ENCODE measurements around the gene RAB34. TPM values are rescaled to one million over a fixed set of nuclear protein-coding genes. Genes with fewer than 3 reads are reported as not detected.

The RAB34 gene
- total and polyA plus RNA-seq, 2 experiments from 2014 or later, result 277 to 476 TPM

DNA sequence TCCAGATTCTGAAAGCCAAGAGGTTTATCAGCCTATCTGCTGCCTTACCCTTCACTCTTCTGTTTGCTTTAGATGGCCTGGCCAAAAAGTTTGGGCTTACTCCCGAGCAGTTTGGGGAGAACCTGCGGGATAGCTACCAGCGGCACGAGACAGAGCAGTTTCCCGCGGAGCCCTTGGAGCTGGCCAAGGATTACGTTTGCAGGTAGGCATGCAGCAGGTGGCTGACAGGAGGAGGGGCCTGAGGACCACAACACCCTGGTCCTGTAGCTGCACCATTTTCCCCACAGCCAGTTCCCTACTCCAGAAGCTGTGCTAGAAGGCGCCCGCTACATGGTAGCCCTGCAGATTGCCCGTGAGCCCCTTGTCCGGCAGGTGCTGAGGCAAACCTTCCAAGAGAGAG is 35.0 kb downstream of the RAB34 start:
- Histone ChIP-seq H3K27ac (no peak overlapping the region), H3K9me3 (ENCODE audit: low read depth) (no peaks in the 10 kb centered on the region), H3K4me3 (no peak overlapping the region), H3K9me2 (ENCODE audit: insufficient read depth) (no peaks in the 10 kb centered on the region), H4K20me1 (ENCODE audit: insufficient read depth) (0 out of 2 replicates have a peak, but pooled peaks cover 4% of the 10 kb centered on the region), H3K9ac (no peak overlapping the region), H3K4me1 (ENCODE audit: insufficient read depth) (no peaks in the 10 kb centered on the region), H3K4me2 (ENCODE audit: unreplicated experiment) (no peak overlapping the region), H3K36me3 (ENCODE audit: low read depth) (peaks cover 75% of the 10 kb centered on the region), H2AFZ (no peak overlapping the region), H3K27me3 (replicated peaks; ENCODE audit: insufficient read depth) (no peaks in the 10 kb centered on the region), H3F3A (ENCODE audit: insufficient read depth) (no peaks in the 10 kb centered on the region), H3K79me2 (ENCODE audit: insufficient read depth) (no peaks in the 10 kb centered on the region)
- DNase-seq, result no peak
- no peak for TF ChIP-seq EZH2phosphoT487 (IDR thresholded peaks at IDR 0.05; ENCODE audit: insufficient read depth, low read depth)
- TF ChIP-seq EZH2 (IDR thresholded peaks at IDR 0.05; ENCODE audit: insufficient read depth, poor library complexity, severe bottlenecking), result no peak
- in situ Hi-C loops (cut with MboI), result no loop called here
- WGBS, 2 experiments (ENCODE audit: low coverage in 1 of 2, low lambda C conversion rate in 2 of 2, missing lambda C conversion rate in 2 of 2), result 96 to 97% methylated on average over 11 of the region's 11 CpGs

DNA sequence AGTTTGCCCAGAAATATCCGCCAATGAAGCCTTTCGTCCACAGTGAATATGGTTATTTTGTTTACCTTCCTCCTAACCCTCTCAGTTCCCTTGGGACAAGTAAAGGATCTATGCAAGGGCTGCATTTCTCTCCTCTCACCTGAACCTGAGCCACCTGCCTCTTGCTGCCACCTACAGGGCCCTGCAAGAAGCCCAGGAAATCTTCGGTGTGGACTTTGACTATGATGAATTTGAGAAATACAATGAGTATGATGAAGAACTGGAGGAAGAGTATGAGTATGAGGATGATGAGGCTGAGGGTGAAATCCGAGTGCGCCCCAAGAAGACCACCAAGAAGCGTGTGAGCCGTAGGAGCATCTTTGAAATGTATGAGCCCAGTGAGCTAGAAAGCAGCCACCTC is 41.7 kb downstream of the RAB34 start:
- TF ChIP-seq EZH2 (IDR thresholded peaks at IDR 0.05; ENCODE audit: insufficient read depth, poor library complexity, severe bottlenecking), result no peak
- TF ChIP-seq EZH2phosphoT487 (IDR thresholded peaks at IDR 0.05; ENCODE audit: insufficient read depth, low read depth), result no peak
- DNase-seq, result no peak
- Histone ChIP-seq H4K20me1 (ENCODE audit: insufficient read depth) (no peaks in the 10 kb centered on the region), H3F3A (ENCODE audit: insufficient read depth) (no peaks in the 10 kb centered on the region), H3K9me3 (ENCODE audit: low read depth) (no peaks in the 10 kb centered on the region), H3K79me2 (ENCODE audit: insufficient read depth) (peaks cover 30% of the 10 kb centered on the region), H3K9ac (no peak overlapping the region), H3K36me3 (ENCODE audit: low read depth) (peaks cover 82% of the 10 kb centered on the region), H2AFZ (no peak overlapping the region), H3K27me3 (replicated peaks; ENCODE audit: insufficient read depth) (no peaks in the 10 kb centered on the region), H3K27ac (no peak overlapping the region), H3K4me1 (ENCODE audit: insufficient read depth) (no peaks in the 10 kb centered on the region), H3K4me2 (ENCODE audit: unreplicated experiment) (no peak overlapping the region), H3K4me3 (no peak overlapping the region), H3K9me2 (ENCODE audit: insufficient read depth) (no peaks in the 10 kb centered on the region)
- WGBS, 2 experiments (ENCODE audit: low coverage in 1 of 2, low lambda C conversion rate in 2 of 2, missing lambda C conversion rate in 2 of 2), result 98% methylated on average over 7 of the region's 7 CpGs
- in situ Hi-C loops (cut with MboI), result no loop called here

DNA sequence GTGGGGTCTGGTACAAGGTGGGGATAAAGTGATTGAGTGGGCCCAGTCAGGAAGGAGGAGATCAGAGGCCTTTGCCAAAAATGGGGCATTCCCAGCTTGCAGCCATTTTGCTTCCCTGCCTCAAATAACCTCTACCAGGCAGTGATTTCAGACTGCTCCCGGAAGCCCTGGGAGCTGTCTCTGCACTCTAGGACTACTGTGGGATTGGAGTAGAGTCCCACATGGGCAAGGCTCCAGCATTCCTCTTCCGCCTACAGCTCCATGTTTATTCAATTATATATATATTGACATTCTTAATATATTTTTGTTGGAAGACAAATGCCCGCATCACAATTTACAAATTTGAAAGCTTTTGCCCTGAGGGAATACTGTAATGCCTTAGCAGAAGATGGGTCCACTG is 42.2 kb downstream of the RAB34 start:
- no peak for TF ChIP-seq EZH2 (IDR thresholded peaks at IDR 0.05; ENCODE audit: insufficient read depth, poor library complexity, severe bottlenecking)
- no peak for TF ChIP-seq EZH2phosphoT487 (IDR thresholded peaks at IDR 0.05; ENCODE audit: insufficient read depth, low read depth)
- DNase-seq, result peak; percentile 24
- 69 to 74% methylated on average over 3 of the region's 3 CpGs for WGBS, 2 experiments (ENCODE audit: low coverage in 1 of 2, low lambda C conversion rate in 2 of 2, missing lambda C conversion rate in 2 of 2)
- Histone ChIP-seq H4K20me1 (ENCODE audit: insufficient read depth) (no peaks in the 10 kb centered on the region), H3K9ac (no peak overlapping the region), H3K4me3 (no peak overlapping the region), H3K27me3 (replicated peaks; ENCODE audit: insufficient read depth) (no peaks in the 10 kb centered on the region), H3K79me2 (ENCODE audit: insufficient read depth) (peaks cover 35% of the 10 kb centered on the region), H3K4me1 (ENCODE audit: insufficient read depth) (no peaks in the 10 kb centered on the region), H3K4me2 (ENCODE audit: unreplicated experiment) (no peak overlapping the region), H3F3A (ENCODE audit: insufficient read depth) (no peaks in the 10 kb centered on the region), H3K27ac (no peak overlapping the region), H3K36me3 (ENCODE audit: low read depth) (peaks cover 82% of the 10 kb centered on the region), H3K9me3 (ENCODE audit: low read depth) (no peaks in the 10 kb centered on the region), H2AFZ (no peak overlapping the region), H3K9me2 (ENCODE audit: insufficient read depth) (no peaks in the 10 kb centered on the region)
- in situ Hi-C loops (cut with MboI), result no loop called here

DNA sequence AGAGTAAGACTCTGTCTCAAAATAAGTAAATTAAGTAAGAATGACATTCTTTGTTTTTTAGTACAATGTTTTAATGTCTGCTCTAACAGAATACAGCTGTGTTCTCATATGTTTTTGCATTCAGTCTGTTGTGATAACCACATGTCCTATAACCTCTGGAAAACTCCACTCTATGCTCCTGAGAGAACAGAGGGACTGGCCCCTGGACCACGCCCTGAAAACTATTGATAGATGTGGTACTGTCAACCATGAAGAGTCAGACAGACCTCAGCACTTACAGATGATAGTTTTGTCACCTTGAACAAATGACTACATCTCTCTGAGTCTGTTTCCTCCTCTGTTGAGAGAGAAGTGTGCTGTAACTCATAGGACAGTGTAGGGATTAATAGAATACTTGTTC is 47.8 kb downstream of the RAB34 start:
- H3K79me2 ChIP-seq (ENCODE audit: insufficient read depth), result peaks cover 82% of the 10 kb centered on the region
- H3K9ac ChIP-seq, result no peak overlapping the region
- in situ Hi-C loops (cut with MboI), result no loop called here

More for the DNA sequence above, 47.8 kb downstream of the RAB34 start:
- Histone ChIP-seq H4K20me1 (ENCODE audit: insufficient read depth) (peaks cover 7% of the 10 kb centered on the region; the same call in 1 of the 2 replicates), H3F3A (ENCODE audit: insufficient read depth) (0 out of 2 replicates have a peak, but pooled peaks cover 5% of the 10 kb centered on the region), H3K36me3 (ENCODE audit: low read depth) (peaks cover 53% of the 10 kb centered on the region), H2AFZ (no peak overlapping the region), H3K27ac (no peak overlapping the region), H3K27me3 (replicated peaks; ENCODE audit: insufficient read depth) (no peaks in the 10 kb centered on the region), H3K4me1 (ENCODE audit: insufficient read depth) (no peaks in the 10 kb centered on the region), H3K9me2 (ENCODE audit: insufficient read depth) (no peaks in the 10 kb centered on the region), H3K4me2 (ENCODE audit: unreplicated experiment) (no peak overlapping the region), H3K9me3 (ENCODE audit: low read depth) (no peaks in the 10 kb centered on the region), H3K4me3 (no peak overlapping the region)
- TF ChIP-seq EZH2phosphoT487 (IDR thresholded peaks at IDR 0.05; ENCODE audit: insufficient read depth, low read depth) (no peak), EZH2 (IDR thresholded peaks at IDR 0.05; ENCODE audit: insufficient read depth, poor library complexity, severe bottlenecking) (no peak)
- no peak for DNase-seq
- 96 to 100% methylated on average over 1 of the region's 1 CpG for WGBS, 2 experiments (ENCODE audit: low coverage in 1 of 2, low lambda C conversion rate in 2 of 2, missing lambda C conversion rate in 2 of 2)
